D341Med (cell line): ENCODE data around the gene PIK3AP1.
"Not testable (repeated sequence)": the region's sequence is repeated elsewhere in the genome, so short reads cannot be mapped to it uniquely, and the experiment has no call there.

Experiments used
- DNase-seq: peaks from one replicate; pipeline ENCODE4 v3.0.0; 2012; ENCODE audit warnings: low spot score

The PIK3AP1 gene

GRCh38 chr10:96576277-96576980 lies 143.9 kb downstream of the PIK3AP1 start:
- no peak for DNase-seq

- not testable (repeated sequence) for DNase-seq
These were observed 145.8 kb downstream of the PIK3AP1 start for GRCh38 chr10:96574564-96574963.

GRCh38 chr10:96573036-96573435 lies 147.3 kb downstream of the PIK3AP1 start:
- DNase-seq = no peak

- no peak for DNase-seq
These were observed 149.0 kb downstream of the PIK3AP1 start for GRCh38 chr10:96570983-96571964.

GRCh38 chr10:96570511-96570910 lies 149.8 kb downstream of the PIK3AP1 start:
- no peak for DNase-seq

GRCh38 chr10:96568402-96568801 lies 151.9 kb downstream of the PIK3AP1 start:
- no peak for DNase-seq

- no peak for DNase-seq
These were observed 154.5 kb downstream of the PIK3AP1 start for GRCh38 chr10:96565774-96566173.

- no peak for DNase-seq
These were observed 159.1 kb downstream of the PIK3AP1 start for GRCh38 chr10:96560966-96561887.

GRCh38 chr10:96560489-96560888 lies 159.8 kb downstream of the PIK3AP1 start:
- DNase-seq = no peak

GRCh38 chr10:96556003-96556402 lies 164.3 kb downstream of the PIK3AP1 start:
- DNase-seq = peak; percentile 22

- DNase-seq = no peak
These were observed 165.0 kb downstream of the PIK3AP1 start for GRCh38 chr10:96555330-96555729.

GRCh38 chr10:96548589-96548988 lies 171.7 kb downstream of the PIK3AP1 start:
- DNase-seq = no peak

GRCh38 chr10:96545558-96545957 lies 174.8 kb downstream of the PIK3AP1 start:
- not testable (repeated sequence) for DNase-seq
